Adrenal gland (tissue), 5 donors: ENCODE results near the gene PTBP3.
"Not testable (repeated sequence)": the region's sequence is repeated elsewhere in the genome, so short reads cannot be mapped to it uniquely, and the experiment has no call there.

Experiments
- POLR2A ChIP-seq, 2 donors: fragments of 450-650 bp; IDR thresholded peaks; one replicate each; pipeline ENCODE4 v1.6.1; 2017; ENCODE audit warnings: antibody characterized with exemption in 2 of 2, mild to moderate bottlenecking in 2 of 2, moderate library complexity in 1 of 2
- TF ChIP-seq, protein P1 (sequence below), 6 experiments: fragments of 450-650 bp in 4 of 6; fragments of 200-600 bp in 2 of 6; sonication (generic) in 1 of 6; IDR thresholded peaks; 1 replicate in 5 of 6; 2 replicates in 1 of 6; pipeline versions ENCODE4 v1.5.1 to v1.8.0; 2016 to 2021; ENCODE audit warnings: antibody characterized with exemption in 6 of 6, mild to moderate bottlenecking in 2 of 6, moderate library complexity in 1 of 6
- donor health status: DM: no; HTN: no; CAD: no.

- TF ChIP-seq, protein P1, sequence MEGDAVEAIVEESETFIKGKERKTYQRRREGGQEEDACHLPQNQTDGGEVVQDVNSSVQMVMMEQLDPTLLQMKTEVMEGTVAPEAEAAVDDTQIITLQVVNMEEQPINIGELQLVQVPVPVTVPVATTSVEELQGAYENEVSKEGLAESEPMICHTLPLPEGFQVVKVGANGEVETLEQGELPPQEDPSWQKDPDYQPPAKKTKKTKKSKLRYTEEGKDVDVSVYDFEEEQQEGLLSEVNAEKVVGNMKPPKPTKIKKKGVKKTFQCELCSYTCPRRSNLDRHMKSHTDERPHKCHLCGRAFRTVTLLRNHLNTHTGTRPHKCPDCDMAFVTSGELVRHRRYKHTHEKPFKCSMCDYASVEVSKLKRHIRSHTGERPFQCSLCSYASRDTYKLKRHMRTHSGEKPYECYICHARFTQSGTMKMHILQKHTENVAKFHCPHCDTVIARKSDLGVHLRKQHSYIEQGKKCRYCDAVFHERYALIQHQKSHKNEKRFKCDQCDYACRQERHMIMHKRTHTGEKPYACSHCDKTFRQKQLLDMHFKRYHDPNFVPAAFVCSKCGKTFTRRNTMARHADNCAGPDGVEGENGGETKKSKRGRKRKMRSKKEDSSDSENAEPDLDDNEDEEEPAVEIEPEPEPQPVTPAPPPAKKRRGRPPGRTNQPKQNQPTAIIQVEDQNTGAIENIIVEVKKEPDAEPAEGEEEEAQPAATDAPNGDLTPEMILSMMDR (IDR thresholded peaks at IDR 0.05) = not testable (repeated sequence)
- TF ChIP-seq POLR2A (IDR thresholded peaks at IDR 0.05) = not testable (repeated sequence)
These were observed 40.2 kb upstream of the PTBP3 start for GRCh38 chr9:112373666-112374065.
